CD4-positive, alpha-beta T cell treated with Interleukin-4 for 4 hours (primary cell): ENCODE results near the gene P4HB.
"Not testable (repeated sequence)": the region's sequence is repeated elsewhere in the genome, so short reads cannot be mapped to it uniquely, and the experiment has no call there.

Experiments used
- DNase-seq: peaks from one replicate; pipeline ENCODE4 v3.0.0-alpha.2; 2020

P4HB gene

DNA sequence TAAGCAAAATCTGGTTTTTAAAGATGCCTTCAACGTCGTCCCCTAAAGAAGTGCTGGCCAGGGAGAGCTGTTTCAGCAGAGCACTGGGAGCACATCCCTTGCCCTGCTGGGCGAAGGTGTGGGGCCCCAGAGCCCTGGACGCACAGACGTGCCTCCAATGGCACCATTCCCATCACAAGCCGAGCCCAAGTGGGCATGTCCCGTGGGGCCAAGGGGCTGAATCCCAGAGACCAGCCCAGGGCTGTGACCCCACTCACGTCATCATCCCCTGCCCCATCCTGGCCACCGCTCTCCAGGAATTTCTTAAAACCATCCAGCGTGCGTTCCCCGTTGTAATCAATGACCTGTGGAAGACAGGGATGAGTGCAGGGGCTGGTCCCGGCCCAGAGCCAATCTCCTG, 15.4 kb downstream of the P4HB start:
- DNase-seq = no peak

DNA sequence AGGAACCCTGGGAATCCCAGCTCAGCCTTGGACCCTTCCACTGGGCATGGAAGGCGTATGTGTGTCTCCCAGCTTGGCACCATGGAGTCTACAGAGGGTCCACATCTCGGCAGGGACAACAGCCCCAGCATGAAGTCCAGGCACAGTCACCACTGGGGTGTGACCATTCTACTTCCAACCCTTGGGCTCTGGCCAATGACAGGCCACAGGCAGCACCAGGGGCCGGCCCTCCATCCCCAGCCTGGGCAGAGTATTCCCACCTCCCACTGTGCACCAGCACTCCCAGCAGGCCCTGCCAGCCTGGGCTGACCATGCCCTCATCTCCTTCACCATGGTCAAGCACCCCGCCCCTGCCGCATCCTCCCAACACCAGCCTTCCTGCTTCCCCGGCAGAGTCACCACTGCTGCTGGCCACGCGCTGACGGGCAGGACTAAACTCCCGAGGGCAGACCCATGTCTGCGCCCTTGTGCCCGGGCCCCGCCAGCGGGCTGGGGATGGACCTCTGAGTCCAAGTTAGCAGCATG, 15.9 kb downstream of the P4HB start:
- no peak for DNase-seq

DNA sequence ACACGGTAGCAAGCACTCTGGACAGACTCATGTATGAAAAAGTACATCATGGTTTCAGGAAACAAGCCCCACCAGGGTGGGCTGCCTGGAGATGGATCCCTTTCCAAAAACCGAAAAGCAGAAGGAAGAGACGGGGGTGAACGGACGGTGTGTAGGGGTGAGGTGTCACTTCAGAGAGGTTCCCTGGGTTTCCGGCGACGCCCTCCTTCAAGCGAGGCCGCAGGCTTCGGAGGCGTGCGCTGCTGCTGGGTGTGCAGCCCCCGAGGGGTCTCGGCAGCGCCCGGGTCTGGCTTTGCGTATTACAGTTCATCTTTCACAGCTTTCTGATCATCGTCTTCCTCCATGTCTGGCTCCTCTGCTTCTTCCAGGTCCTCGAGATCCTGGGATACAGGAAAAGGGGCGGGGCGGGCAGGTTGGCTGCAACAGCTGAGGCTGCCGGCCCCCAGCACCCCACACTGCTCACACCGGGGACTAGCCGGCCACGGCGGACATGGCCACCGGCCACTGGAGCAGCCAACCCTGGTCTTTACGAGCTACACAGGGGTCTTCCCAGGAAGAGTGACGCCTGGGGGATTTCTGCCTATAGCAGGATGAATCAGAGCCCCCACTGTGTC, 16.5 kb downstream of the P4HB start:
- no peak for DNase-seq

DNA sequence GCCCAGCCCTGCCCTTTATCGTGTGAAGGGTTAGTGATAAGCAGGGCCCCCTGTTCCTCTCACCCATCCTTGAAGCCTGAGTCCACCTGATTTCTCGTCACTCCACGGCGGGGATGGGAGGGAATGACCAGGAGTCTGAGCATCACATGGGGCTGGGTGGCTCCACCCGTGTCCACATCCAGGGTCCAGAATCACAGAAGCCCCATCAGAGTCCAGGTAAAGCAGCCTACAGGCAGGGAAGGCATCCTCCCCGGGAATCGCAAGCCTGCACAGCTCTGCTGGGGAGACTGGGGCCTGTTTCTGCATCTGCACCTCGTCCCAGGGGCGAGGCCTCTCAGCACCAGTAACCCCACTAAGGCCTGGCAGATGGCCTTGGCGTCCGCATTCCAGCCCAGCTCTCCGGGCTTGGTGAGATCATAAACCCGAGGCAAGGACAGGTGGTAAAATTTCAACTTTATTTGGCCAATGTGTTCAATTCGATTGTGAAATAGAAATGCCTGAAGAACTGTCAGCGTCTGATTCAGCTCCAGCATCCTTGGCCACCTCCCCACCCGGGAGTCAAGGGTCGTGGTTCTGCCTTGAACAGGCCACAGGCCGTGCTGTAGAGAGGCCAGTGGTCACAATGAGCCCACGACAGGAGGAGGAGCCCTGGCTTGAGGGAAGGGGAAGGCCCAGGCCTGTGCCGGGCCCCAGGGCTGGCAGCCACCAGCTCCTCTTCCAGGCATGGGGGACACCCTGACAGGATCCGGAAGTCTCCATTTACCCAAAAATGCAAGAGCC, 17.4 kb downstream of the P4HB start:
- DNase-seq = no peak

DNA sequence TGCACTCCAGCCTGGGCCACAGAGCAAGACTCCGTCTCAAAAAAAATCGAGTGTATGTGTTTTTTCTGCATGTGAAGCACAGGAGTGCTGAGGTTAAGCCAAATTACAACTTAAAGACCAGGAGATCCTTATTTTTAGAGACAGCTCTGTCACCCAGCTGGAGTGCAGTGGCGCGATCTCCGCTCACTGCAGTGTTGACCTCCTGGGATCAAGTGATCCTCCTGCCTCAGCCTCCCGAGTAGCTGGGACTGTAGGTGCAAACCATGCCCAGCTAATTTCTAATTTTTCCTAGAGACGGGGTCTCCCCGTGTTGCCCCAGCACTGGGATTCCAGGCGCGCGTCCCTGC, 18.0 kb downstream of the P4HB start:
- no peak for DNase-seq

DNA sequence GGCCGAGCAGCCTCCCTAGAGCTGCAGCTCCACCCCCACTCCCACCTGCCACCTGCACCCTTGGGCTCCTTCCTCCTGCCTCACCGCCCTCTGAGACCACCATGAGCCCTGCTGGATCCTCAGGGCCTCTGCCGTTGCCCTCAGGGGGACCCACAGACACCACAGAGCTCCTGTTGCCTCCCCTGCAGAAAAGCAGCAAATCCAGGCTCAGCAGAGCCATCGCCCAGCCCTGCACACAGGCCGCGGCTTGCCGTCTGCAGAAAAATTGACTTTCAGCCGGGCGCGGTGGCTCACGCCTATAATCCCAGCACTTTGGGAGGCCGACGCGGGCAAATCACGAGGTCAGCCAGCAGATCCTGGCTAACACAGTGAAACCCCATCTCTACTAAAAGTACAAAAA, 18.5 kb downstream of the P4HB start:
- no peak for DNase-seq

DNA sequence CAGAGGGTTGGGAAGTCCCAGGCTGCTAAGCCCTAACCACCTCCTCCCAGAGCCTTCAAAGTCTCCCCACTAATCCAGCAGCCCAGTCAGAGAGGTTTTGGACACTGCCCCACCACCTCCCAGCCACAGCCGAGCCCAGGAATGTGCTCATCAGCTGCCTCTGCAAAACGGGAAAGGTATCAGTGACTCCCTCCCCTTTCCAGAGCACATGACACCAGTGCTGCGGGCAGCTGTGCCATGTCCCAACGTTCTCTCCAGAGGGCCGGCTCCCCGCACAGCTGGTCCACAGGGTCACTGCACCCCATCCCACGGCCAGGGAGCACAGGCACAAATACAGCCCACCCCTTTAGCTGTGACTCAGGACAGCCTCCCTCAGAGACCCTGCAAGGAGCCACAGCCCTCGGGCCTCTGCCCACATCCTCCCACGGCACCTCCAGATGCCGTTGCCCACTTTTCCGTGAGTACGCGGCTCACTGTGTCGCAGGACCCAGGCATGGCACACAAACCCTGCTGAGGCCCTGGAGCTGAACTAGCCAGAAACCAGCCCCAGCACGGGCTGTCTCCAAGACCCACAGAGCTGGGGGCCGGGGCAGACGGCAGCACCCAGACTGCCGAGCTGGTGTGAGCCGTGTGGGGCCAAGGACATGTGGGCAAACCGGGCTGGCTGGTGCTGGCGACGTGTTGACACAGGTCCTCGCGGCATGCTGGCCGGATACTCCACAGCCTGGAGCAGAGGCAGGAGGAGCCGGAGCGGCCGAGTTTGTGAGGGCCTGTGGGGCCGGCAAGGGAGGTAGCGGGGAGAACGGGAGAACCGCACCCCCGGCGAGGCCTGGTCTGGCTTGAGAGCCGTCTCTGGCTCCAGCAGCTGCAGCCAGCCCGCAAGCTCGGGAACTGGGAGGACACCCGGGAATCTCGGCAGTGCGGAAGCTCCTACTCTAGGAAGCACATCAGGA, 19.2 kb downstream of the P4HB start:
- no peak for DNase-seq

DNA sequence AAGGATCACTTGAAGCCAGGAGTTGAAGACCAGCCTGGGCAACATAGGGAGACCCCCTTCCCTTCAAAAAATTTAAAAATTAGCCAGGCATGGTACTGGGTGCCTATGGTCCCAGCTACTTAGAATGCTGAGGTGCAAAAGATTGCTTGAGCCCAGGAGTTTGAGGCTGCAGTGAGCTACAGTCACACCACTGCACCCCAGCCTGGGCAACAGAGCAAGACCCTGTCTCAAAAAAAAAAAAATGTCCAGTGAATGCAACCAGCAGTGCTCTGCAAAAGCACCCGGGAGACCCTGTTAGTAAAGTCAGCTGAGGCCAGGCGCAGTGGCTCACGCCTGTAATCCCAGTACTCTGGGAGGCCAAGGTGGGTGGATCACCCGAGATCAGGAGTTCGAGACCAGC, 20.3 kb downstream of the P4HB start:
- DNase-seq = not testable (repeated sequence)

DNA sequence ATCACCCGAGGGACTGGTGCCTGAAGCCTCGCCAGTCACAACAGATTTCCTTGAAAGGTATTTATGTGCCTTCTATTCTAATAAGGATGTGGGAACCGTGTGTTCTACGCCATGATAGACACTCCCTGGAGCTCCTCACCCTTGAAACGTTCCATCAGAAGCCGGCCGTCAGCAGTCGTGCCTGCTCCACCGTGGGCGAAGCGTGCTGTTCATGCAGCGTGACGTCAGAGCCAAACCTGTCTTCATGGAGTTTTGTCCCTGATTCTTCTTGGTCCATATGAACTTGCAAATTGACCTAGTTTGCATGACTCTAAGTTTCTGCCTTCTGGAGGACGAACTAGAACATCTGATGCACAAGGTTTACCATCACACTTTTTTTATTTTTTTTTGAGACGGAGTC, 21.0 kb downstream of the P4HB start:
- DNase-seq = no peak

DNA sequence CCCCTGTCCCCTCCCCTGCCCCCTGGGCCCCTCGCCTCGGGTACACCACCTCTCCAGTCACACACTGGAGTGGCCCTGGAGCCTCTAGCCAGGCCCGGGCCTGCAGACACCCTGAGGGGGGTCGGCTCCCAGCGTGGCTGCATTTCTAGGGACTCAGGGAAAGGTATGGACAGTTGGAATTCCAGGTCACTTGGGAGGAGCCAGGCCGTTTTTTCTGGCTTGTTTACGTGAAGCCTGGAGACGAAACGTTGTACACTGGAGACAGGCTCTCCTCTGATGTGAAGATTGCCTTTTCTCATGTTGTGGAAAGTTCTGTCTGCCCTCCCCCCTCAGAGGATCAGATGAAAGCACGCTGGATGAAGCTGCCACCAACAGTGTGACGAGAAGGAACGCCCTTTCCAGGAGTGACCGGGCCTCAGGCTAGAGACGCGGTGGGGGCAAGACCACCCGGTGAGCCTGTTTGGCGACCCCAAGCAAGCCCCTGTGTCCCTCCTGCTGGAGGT, 21.5 kb downstream of the P4HB start:
- no peak for DNase-seq

DNA sequence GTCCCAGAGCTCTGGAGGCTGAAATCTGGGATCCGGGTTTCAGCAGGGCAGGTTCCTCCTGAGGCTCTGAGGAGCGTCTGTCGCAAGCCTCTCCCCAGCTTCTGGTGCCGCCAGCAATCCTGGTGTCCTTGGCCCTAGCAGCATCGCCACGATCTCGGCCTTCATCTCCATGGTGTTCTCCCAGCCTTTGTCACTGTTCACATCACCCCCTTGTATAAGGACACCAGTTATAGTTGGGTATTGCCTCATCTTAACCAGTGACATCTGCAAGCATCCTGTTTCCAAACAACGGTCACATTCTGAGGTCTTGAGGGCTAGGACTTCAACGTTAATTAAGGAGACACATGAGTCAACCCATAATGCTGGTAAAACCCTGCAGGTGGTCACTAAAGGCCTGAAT, 22.7 kb downstream of the P4HB start:
- no peak for DNase-seq

DNA sequence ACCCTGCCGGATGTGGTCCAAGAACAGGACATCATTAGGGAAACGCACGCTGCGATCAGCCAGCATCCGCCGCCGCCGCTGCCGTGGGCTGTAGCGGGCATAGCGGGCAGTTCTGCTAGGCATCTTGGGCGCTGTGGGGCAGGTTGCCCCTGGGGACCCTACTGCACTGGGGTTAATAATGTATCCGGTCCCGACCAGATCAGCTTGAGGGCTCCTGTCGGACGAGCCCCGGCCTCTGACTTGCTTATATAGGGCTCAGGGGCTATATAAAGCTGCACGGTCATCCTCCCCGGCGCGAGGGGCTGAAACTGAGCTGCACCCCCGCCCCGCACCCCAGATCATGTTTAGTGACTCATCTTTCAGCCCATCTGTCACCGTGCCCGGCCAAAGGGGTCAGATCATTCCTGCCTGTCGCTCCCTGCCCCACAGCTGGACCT, 25.5 kb downstream of the P4HB start, which contains the start of gene PPP1R27:
Gene PPP1R27, minus strand, starts transcription at position 220 of the 437 bp plus-strand sequence. Its CDS starts 97 bp downstream, at position 123.
- DNase-seq = no peak

DNA sequence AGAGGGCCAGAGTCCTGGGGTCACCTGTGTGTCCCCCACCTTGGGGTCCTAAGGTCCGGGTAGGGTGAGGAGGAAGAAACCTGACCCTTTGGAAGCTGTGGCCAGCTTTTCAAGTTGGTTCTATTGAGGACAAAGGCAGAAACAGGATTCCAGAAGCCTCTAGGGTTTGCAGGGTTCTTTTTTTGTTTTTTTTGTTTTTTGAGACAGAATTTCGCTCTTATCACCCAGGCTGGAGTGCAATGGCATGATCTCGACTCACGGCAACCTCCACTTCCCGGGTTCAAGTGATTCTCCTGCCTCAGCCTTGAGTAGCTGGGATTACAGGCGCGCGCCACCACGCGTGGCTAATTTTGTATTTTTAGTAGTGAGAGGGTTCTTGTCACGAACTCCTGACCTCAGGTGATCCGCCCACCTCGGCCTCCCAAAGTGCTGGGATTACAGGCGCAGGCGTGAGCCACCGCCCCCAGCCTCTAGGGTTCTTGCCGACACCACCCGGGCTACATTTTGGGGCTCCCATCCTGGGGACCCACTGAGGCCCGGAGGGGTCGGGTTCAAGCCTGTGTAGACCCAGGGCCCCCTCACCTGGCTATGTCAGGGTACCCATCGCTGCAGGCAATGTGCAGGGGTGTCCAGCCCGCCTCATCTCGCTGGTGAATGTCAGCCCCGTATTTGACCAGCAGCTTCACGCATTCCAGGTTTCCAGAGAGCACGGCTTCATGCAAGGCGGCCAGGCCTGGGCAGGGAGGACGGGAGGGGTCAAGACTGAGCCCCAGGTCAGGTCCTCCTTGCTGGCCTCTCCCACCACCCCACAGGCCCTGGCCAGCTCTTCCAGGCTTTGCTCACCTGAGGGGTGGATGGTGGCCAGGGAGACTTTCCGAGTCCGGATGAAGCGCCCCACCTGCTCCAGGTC, 26.2 kb downstream of the P4HB start:
- no peak for DNase-seq

DNA sequence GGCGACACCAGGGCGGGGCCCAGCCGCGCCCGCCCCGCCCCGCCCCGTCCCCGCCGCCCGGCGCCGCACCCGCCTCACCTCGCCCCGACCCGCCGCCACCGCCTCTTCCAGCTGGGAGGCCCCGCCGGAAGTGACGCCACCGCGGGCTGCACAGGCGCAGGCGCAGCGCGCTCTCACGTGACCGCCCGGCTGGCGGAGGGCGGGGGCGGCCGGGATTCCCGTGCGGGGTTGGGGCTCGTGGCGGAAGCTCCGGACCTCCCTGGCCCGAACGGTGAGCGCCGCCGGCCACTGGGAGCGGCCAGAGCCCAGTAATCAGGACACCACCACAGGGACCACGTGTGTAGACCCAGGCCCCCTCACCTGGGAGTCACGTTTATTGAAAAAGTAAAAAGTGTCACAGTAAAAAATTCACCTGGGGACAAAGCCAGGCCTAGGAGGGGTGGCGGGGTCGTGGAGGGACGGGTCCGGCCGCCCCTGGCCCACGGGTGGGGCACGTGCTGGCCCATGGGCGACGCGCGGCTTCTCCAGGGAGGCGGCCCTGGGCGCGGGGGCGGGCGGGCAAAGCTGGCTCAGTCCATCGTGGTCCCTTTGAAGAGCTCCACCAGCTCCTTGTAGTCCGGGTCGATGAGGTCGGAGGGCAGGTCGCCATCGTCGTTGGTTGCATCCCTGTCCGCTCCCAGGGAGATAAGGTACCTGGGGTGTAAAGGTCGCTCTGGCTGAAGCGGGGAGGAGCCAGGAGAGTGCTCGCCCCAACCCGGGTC, 27.0 kb downstream of the P4HB start, which contains the start of gene MCRIP1:
Gene MCRIP1, minus strand, starts transcription at position 132 of the 761 bp plus-strand sequence. CDS start 8,785 bp downstream, outside the sequence.
- DNase-seq = peak; percentile 90

DNA sequence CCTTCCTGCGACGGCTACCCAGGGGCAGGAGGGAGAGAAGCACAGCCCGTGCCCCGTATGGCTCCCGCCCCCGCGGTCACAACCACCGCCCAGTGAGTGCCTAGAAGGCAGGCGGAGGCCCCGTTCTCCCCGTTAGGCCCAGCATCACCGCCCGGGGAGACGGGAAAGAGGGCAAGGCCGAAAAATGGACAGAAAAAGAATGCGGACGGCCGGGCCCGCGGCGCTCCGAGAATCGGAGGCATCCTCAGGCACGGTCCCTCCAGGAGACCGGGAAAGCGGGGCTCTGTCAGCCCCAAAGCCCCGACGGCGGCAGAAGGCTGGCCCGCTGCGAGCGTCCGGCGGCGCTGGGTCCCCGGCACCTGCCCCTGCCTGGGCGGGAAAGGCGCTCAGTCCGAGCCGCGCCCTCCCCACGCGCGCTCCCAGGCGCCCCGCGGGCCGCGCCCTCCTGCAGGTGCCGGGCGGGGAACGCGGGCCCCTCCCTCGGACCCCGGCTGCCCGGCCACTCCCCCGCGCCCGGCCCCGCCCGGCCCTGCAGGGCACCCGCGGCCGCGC, 27.7 kb downstream of the P4HB start:
- DNase-seq = no peak

DNA sequence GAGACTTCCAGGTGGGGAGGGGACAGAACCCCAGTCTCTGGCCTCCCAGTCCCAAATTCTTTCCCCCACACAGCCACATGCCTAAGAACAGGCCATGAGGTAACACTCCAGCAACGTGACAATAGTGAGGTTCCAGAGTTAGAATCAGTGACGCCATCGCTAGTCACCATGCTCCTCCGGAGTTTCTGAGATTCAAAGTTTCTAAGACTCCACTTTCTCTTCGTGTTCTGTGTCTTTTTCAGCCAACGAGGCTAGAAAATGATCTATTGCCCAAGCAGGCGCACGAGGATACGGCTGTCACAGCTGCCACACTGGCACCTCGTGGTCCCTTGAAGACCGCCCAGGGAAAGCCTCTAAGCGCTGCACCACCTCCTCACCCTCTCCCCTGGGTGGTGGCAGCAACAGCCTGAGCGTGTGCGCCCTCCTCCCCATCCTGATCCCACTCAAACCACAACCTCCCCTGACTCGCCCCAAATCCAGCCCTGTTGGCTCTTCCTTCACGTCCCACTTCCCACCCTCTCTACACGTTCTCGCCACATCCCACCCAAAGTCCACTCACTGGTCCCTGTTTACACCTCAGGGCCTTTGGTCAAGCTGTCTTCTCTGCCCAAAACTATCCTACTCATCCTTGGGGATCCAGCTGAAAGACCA, 28.3 kb downstream of the P4HB start:
- DNase-seq = peak; percentile 27

DNA sequence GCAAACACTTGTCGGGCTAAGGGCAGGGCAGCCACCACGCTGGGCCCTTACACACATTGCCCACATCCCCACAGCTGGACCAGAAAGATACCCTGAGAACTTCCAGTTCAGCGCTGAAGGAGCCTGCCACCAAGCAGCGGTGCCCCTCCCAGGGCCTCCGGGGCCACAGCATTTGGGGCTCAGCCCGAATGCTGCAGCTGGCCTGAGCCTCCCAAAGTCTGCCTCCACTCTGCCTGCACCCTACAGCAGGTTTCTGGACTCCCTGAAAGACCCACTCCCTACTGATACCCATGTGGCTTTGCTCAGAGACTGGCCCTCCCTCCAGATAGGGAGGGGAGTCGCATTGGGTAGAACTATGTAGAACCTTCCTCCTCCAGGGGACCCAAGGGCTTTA, 28.8 kb downstream of the P4HB start:
- DNase-seq = no peak

DNA sequence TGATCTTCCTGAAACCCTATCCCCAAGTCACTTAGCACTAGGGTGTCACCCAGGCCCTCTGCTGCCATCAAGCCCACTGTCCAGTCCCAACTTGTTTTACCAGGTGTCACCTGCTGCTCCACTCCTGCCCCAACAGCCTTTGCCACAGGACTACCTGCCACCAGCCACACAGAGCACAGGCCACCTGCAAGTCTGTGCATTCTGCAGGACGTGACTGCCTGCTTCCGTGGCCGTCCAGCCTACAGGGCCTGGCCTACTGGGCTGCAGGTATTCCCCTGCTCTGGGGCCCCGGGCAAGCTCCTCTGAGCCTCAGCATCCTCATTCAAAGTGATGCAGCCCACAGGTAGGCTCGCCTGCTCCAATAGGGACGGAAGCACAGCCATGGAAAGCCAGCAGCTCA, 30.5 kb downstream of the P4HB start:
- DNase-seq = no peak

DNA sequence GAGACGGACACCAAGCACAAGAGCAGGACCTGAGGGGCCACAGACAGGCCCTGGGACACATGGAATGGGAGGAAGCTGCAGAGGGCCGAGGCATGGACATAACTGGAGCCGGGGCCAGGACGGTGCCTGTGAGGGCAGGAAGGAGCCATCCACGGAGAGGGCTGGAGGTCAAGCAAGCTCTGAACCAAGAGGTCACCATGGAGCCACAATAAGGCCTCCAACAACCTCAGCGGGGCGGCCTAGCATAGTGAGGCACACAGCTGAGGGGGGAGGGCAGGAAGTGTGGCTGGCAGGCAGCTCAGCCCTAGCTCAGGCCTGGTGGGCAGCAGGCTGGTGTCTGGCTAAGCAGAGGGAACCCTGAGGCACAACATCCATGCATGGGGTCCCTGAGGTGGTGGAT, 31.7 kb downstream of the P4HB start:
- no peak for DNase-seq

DNA sequence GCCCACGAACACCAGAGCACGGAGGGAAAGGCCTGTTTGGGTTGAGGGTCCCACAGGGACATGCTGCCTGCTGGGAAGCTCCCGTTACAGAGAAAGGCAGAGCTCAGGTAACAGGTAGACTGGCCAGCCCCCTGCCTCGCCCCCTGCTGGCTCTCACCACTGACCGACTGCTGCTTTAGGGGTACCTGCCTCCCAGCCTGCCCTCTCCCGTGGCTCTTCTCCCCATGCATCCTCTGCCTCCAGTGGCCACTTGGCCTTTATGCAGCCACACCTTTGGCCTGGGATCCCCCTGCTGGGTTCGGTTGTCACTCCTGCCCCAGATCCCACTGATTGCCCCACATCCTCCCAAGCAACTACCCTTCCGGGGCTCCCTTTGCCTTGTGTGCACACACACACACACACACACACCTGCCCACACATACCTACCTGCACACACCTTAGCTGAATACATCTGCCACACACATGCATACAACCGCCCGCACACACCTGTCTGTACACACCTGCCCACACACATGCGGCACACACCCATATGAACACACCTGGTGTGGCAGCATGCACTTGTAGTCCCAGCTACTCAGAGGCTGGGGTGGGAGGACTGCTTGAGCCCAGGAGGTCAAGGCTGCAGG, 34.4 kb downstream of the P4HB start:
- DNase-seq = no peak
